ENCODE data around the gene SLC13A3. TPM values are rescaled to one million over a fixed set of nuclear protein-coding genes. Genes with fewer than 3 reads are reported as not detected.

Gene SLC13A3
- total RNA-seq, 2 experiments from 2014 or later = 0.07 TPM

DNA sequence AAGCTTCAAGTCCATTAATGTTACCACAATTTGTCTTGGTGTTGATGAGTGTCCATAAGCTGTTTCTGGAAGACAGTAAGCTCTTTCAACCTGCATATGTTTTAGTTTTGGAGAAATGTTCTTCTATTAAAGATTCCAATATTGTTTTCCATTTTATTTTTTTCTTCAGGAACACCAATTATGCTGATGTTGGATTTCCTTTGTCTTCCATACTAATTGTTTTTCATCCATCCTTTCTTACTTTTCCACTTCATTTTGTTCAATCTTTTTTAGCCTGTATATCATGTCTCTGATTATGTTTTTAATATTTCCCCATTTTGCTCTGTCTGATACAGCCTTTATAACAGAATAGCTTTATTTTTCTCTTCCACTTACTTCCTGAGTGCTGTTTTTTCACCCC lies 21.9 kb downstream of the SLC13A3 start:
- ChIA-PET POLR2A (no interaction called here), CTCF (interaction anchor here (0.7 kb wide), 1 partner anchor 1072 kb away, joined by 3 read pairs; no protein-coding TSS in a partner anchor)
- Mint-ChIP-seq H3K27me3 (peaks cover 28% of the 10 kb centered on the region), H3K4me1 (no peaks in the 10 kb centered on the region), H3K36me3 (ENCODE audit: low read depth) (no peaks in the 10 kb centered on the region), H3K27ac (no peak overlapping the region), H3K4me3 (no peak overlapping the region), H3K9me3 (ENCODE audit: low read depth) (peaks cover 7% of the 10 kb centered on the region)
- ATAC-seq (no peak), DNase-seq (no peak)
- intact Hi-C loops (cut with DNase I, micrococcal nuclease) = no loop called here

DNA sequence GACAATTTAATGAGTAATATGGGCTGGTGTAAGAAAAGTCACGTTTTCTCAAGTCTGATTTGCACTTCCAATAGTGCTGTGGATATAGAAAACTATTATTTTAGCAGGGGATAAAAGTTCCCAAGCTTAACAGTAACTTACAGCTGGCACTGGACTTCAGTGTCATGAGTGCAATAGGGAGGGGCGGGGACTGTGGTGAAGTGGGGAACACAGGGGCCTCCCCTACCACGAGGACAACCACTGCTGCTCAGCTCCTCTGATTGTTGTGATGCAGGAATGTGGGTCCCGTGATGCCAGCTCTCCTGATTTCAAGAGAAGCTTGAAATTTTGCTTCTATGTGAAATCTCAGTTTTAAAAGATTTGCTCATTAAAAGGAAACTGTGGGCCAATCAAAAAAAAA lies 24.0 kb downstream of the SLC13A3 start:
- peaks cover 3% of the 10 kb centered on the region for H3K36me3 Mint-ChIP-seq (ENCODE audit: low read depth)
- H3K4me3 Mint-ChIP-seq = no peak overlapping the region
- intact Hi-C loops (cut with DNase I, micrococcal nuclease) = no loop called here
- no peaks in the 10 kb centered on the region for H3K4me1 Mint-ChIP-seq
- H3K27me3 Mint-ChIP-seq = peaks cover 32% of the 10 kb centered on the region
- DNase-seq = no peak
- H3K27ac Mint-ChIP-seq = no peak overlapping the region
- POLR2A ChIA-PET = no interaction called here
- peaks cover 14% of the 10 kb centered on the region for H3K9me3 Mint-ChIP-seq (ENCODE audit: low read depth)
- ATAC-seq = no peak
- CTCF ChIA-PET = no interaction called here

DNA sequence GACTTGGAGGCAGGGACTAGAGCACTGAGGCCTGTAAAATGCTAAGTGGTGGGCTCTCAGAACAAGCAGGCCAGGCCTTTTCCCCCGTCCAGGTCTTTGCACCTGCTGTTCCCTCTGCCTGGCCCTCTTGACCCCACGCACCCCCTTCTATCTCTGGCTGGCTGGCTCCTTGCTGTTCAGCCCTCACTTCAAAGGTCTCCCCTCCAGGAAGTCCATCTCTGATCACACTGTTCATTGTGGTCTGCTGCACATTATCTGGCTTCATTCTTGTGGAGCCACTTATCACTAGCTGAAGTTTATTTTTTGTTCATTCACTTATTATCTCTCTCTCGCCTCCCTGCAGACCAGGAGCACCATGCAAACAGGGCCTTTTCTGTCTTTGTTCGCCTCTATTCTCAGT lies 24.5 kb downstream of the SLC13A3 start:
- ChIA-PET CTCF (interaction anchor here (0.7 to 0.9 kb wide), 2 partner anchors 28 to 155 kb away, joined by 3 read pairs; no protein-coding TSS in a partner anchor), POLR2A (no interaction called here)
- H3K27me3 Mint-ChIP-seq = peaks cover 36% of the 10 kb centered on the region
- H3K27ac Mint-ChIP-seq = no peak overlapping the region
- DNase-seq = no peak
- no peaks in the 10 kb centered on the region for H3K4me1 Mint-ChIP-seq
- no peak for ATAC-seq
- intact Hi-C loops (cut with DNase I, micrococcal nuclease) = no loop called here
- no peak overlapping the region for H3K4me3 Mint-ChIP-seq
- H3K36me3 Mint-ChIP-seq (ENCODE audit: low read depth) = peaks cover 3% of the 10 kb centered on the region
- H3K9me3 Mint-ChIP-seq (ENCODE audit: low read depth) = peaks cover 14% of the 10 kb centered on the region

DNA sequence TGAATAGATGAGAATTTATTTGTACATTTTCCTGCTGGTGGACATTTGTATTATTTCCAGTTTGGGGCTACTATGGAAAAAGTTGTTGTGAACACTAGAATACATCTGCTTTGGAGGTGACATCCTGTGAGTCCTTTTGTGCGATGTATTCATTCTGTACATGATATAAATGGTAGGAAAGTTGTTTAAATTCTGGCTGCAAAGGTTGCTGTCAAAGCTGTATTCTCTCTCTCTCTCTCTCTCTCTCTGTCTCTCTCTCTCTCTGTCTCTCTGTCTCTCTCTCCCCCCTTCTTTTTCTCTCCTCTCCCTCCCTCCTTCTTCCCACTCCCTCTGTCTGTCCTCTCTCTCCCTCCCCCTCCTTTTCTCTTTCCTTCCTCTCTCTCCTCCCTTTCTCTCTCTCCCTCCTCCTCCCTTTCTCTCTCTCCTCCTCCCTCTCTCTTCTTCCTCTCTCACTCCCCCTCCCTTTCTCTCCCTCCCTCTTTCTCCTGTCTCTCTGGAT lies 25.3 kb downstream of the SLC13A3 start:
- no peak overlapping the region for H3K27ac Mint-ChIP-seq
- H3K4me3 Mint-ChIP-seq = no peak overlapping the region
- DNase-seq = no peak
- H3K9me3 Mint-ChIP-seq (ENCODE audit: low read depth) = peaks cover 14% of the 10 kb centered on the region
- intact Hi-C loops (cut with DNase I, micrococcal nuclease) = no loop called here
- CTCF ChIA-PET = interaction anchor here (0.7 to 1.3 kb wide), 3 partner anchors 14 to 154 kb away, joined by 3 to 4 read pairs (median 3); no protein-coding TSS in a partner anchor
- peaks cover 3% of the 10 kb centered on the region for H3K36me3 Mint-ChIP-seq (ENCODE audit: low read depth)
- no peak for ATAC-seq
- peaks cover 34% of the 10 kb centered on the region for H3K27me3 Mint-ChIP-seq
- no peaks in the 10 kb centered on the region for H3K4me1 Mint-ChIP-seq
- POLR2A ChIA-PET = no interaction called here

- POLR2A ChIA-PET = no interaction called here
- Mint-ChIP-seq H3K9me3 (ENCODE audit: low read depth) (peaks cover 14% of the 10 kb centered on the region), H3K4me3 (no peak overlapping the region), H3K4me1 (no peaks in the 10 kb centered on the region), H3K36me3 (ENCODE audit: low read depth) (peaks cover 3% of the 10 kb centered on the region), H3K27me3 (peaks cover 34% of the 10 kb centered on the region), H3K27ac (no peak overlapping the region)
- DNase-seq (no peak), ATAC-seq (no peak)
- intact Hi-C loops (cut with DNase I, micrococcal nuclease) = no loop called here
- CTCF ChIA-PET = interaction anchor here (0.7 to 1.3 kb wide), 2 partner anchors 15 to 34 kb away, joined by 3 to 4 read pairs; no protein-coding TSS in a partner anchor
Observed at GRCh38 chr20:46624946-46625345, 26.3 kb downstream of the SLC13A3 start.

DNA sequence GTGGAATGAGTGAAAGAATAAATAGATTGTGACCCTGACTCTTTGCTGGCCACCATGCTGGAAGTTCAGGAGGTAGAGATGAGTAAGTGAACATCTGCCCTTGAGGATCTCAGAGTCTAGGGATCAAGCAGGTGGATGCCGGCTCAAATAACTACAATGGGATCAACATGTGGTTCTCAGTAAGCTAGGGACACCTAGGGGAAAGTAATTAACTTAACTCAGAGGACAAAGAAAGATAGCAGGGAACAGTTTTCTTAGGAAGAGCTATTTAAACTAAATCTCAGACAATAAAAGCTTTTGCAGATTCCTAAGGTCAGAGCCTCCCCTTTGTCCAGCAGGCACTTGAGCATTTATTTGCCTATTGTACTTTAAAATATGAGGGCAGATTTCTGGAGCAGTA lies 29.1 kb downstream of the SLC13A3 start:
- ChIA-PET CTCF (interaction anchor here (0.6 to 0.9 kb wide), 2 partner anchors 58 to 61 kb away, joined by 3 to 4 read pairs; no protein-coding TSS in a partner anchor), POLR2A (no interaction called here)
- DNase-seq = no peak
- no peak overlapping the region for H3K27ac Mint-ChIP-seq
- no peak overlapping the region for H3K4me3 Mint-ChIP-seq
- H3K4me1 Mint-ChIP-seq = no peaks in the 10 kb centered on the region
- ATAC-seq = no peak
- peaks cover 3% of the 10 kb centered on the region for H3K36me3 Mint-ChIP-seq (ENCODE audit: low read depth)
- peaks cover 28% of the 10 kb centered on the region for H3K27me3 Mint-ChIP-seq
- intact Hi-C loops (cut with DNase I, micrococcal nuclease) = no loop called here
- peaks cover 7% of the 10 kb centered on the region for H3K9me3 Mint-ChIP-seq (ENCODE audit: low read depth)

GRCh38 chr20:46621492-46621891 lies 29.8 kb downstream of the SLC13A3 start:
- DNase-seq (no peak), ATAC-seq (no peak)
- H3K27ac Mint-ChIP-seq = no peak overlapping the region
- CTCF ChIA-PET = interaction anchor here (0.6 kb wide), 1 partner anchor 61 kb away, joined by 3 read pairs; no protein-coding TSS in a partner anchor
- H3K9me3 Mint-ChIP-seq (ENCODE audit: low read depth) = peaks cover 7% of the 10 kb centered on the region
- no peak overlapping the region for H3K4me3 Mint-ChIP-seq
- H3K27me3 Mint-ChIP-seq = peaks cover 24% of the 10 kb centered on the region
- no peaks in the 10 kb centered on the region for H3K4me1 Mint-ChIP-seq
- peaks cover 3% of the 10 kb centered on the region for H3K36me3 Mint-ChIP-seq (ENCODE audit: low read depth)
- intact Hi-C loops (cut with DNase I, micrococcal nuclease) = no loop called here
- POLR2A ChIA-PET = no interaction called here

DNA sequence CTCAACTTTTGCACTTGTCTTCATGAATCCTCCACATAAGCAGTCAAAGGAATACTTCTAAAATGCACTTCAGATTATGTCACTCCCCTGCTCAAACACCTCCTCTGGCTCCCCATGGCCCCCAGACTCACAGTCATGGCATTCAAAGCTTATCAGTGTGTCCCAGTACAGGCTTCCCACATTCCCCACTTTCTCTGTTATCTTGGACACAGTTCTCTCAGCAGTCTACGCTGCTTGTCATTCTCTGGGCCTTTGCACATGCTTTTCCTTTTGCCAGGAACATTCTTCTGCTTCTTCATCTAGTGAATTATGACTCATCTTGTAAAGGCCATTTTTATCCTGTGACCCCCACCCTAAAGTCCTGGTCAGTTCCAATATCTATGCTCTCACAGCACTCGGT lies 31.8 kb downstream of the SLC13A3 start:
- no peak for ATAC-seq
- Mint-ChIP-seq H3K27me3 (peaks cover 23% of the 10 kb centered on the region), H3K9me3 (ENCODE audit: low read depth) (peaks cover 7% of the 10 kb centered on the region), H3K27ac (no peak overlapping the region), H3K4me3 (no peak overlapping the region), H3K36me3 (ENCODE audit: low read depth) (peaks cover 3% of the 10 kb centered on the region), H3K4me1 (no peaks in the 10 kb centered on the region)
- DNase-seq = no peak
- POLR2A ChIA-PET = no interaction called here
- CTCF ChIA-PET = no interaction called here
- intact Hi-C loops (cut with DNase I, micrococcal nuclease) = no loop called here

DNA sequence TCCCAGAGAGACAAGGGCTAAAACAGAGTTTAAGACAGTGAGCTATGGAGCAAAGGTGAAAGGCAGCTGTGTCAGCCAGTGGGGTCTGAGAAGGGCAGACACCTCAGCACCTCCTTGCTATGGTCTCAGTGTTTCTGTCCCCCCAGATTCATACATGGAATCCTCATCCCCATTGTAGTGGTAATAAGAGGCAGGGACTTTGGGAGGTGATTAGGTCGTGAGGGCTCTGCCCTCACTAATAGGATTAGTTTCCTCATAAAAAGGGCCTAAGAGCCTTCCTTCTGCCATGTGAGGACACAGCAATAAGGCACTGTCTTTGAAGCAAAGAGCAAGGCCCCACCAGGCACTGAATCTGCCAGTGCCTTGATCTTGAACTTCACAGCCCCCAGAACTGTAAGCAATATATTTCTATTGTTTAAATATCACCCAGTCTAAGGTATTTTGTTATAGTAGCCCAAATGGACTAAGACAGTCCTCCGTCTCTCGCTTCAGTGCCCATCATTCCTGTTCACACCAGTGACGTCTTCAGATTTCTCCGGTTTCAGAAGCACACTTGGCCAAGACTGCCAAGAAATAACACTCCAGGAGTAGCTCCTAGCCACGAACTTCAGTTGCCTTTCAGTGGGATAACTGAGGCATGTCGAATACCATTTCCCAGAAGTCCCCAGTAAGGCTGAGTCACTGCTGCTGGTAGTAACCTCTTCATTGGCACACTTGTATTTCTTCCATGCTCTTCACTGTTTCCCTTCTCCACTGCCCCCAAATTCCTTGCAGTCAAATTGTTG lies 32.8 kb downstream of the SLC13A3 start:
- Mint-ChIP-seq H3K27ac (no peak overlapping the region), H3K4me3 (no peak overlapping the region), H3K9me3 (ENCODE audit: low read depth) (no peaks in the 10 kb centered on the region), H3K27me3 (peaks cover 20% of the 10 kb centered on the region), H3K36me3 (ENCODE audit: low read depth) (no peaks in the 10 kb centered on the region), H3K4me1 (no peaks in the 10 kb centered on the region)
- no peak for ATAC-seq
- ChIA-PET POLR2A (no interaction called here), CTCF (no interaction called here)
- intact Hi-C loops (cut with DNase I, micrococcal nuclease) = no loop called here
- no peak for DNase-seq

DNA sequence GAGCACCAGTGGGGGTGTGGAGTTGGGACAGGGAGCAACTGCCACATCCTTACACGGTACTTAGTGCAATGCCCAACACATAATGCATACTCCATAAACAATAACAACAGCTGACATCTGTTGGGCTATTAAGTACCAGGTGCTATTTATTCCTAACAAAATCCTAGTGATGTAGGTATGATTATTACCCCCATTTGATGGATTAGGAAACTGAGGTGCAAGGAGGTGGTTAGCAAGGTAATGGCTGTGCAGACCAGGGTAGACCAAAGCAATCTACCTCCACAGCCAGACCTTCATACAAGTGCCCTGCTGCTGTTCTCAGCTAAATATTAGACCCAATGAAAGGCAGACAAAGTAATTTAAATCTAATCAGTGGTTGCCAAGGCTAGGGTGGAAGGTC lies 36.8 kb downstream of the SLC13A3 start:
- Mint-ChIP-seq H3K9me3 (ENCODE audit: low read depth) (no peaks in the 10 kb centered on the region), H3K36me3 (ENCODE audit: low read depth) (no peaks in the 10 kb centered on the region), H3K4me1 (no peaks in the 10 kb centered on the region), H3K27ac (no peak overlapping the region), H3K27me3 (peaks cover 18% of the 10 kb centered on the region), H3K4me3 (no peak overlapping the region)
- ATAC-seq = no peak
- intact Hi-C loops (cut with DNase I, micrococcal nuclease) = no loop called here
- POLR2A ChIA-PET = no interaction called here
- DNase-seq = no peak
- CTCF ChIA-PET = interaction anchor here (0.7 kb wide), 1 partner anchor 154 kb away, joined by 3 read pairs; no protein-coding TSS in a partner anchor

DNA sequence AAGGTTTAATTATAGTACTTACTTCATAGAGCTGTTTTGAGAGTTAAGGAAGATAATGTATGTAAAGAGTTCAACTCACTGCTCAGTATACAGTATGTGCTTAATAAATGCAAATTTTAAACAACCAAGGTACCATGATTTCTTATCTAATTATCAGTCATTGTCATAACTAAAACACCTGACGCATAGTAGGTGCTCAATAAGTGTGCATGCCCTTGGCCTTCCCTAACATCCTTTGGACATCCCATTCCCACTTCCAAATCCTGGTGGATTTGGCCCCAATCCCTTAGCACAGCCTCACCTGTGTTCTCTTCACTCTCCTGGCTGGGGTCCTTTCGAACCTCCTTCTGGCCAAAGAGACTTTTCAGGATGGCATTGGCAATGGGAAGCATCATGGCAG lies 41.1 kb downstream of the SLC13A3 start:
- H3K27ac Mint-ChIP-seq = no peak overlapping the region
- no peaks in the 10 kb centered on the region for H3K9me3 Mint-ChIP-seq (ENCODE audit: low read depth)
- H3K4me3 Mint-ChIP-seq = no peak overlapping the region
- DNase-seq (no peak), ATAC-seq (no peak)
- intact Hi-C loops (cut with DNase I, micrococcal nuclease) = no loop called here
- POLR2A ChIA-PET = no interaction called here
- H3K36me3 Mint-ChIP-seq (ENCODE audit: low read depth) = no peaks in the 10 kb centered on the region
- no peaks in the 10 kb centered on the region for H3K4me1 Mint-ChIP-seq
- H3K27me3 Mint-ChIP-seq = peaks cover 17% of the 10 kb centered on the region
- CTCF ChIA-PET = interaction anchor here (0.6 kb wide), 1 partner anchor 477 kb away, joined by 4 read pairs; no protein-coding TSS in a partner anchor

GRCh38 chr20:46609043-46609442 lies 42.2 kb downstream of the SLC13A3 start:
- Mint-ChIP-seq H3K4me1 (no peaks in the 10 kb centered on the region), H3K9me3 (ENCODE audit: low read depth) (no peaks in the 10 kb centered on the region), H3K27me3 (peaks cover 12% of the 10 kb centered on the region), H3K4me3 (no peak overlapping the region), H3K27ac (no peak overlapping the region), H3K36me3 (ENCODE audit: low read depth) (no peaks in the 10 kb centered on the region)
- ATAC-seq (no peak), DNase-seq (no peak)
- intact Hi-C loops (cut with DNase I, micrococcal nuclease) = no loop called here
- CTCF ChIA-PET = no interaction called here
- POLR2A ChIA-PET = no interaction called here

All from activated CD4-positive, alpha-beta T cell treated with anti-CD3 and anti-CD28 coated beads for 36 hours (primary cell).